Neuron (in vitro differentiated cells): Measurements from ENCODE around the gene MASP1.
"Not testable (repeated sequence)": the region's sequence is repeated elsewhere in the genome, so short reads cannot be mapped to it uniquely, and the experiment has no call there.

ENCODE experiments used
- H2AFZ ChIP-seq: one replicate; pipeline ENCODE4 v1.6.1; 2013; ENCODE audit warnings: low read depth, mild to moderate bottlenecking, inconsistent platforms, low read length, moderate library complexity
- H3K27me3 ChIP-seq: one replicate; pipeline ENCODE4 v1.6.1; 2013; ENCODE audit warnings: low read length; ENCODE audit not compliant: insufficient read depth
- H3K36me3 ChIP-seq: one replicate; pipeline ENCODE4 v1.6.1; 2013; ENCODE audit warnings: low read length; ENCODE audit not compliant: insufficient read depth
- H3K4me1 ChIP-seq: one replicate; pipeline ENCODE4 v1.6.1; 2013; ENCODE audit warnings: low read length; ENCODE audit not compliant: insufficient read depth
- H3K4me3 ChIP-seq: 2 replicates; pipeline ENCODE4 v1.5.1; 2013; ENCODE audit warnings: mild to moderate bottlenecking, low read length, moderate library complexity
- H3K9me3 ChIP-seq: one replicate; pipeline ENCODE4 v1.6.1; 2013; ENCODE audit warnings: low read length

The MASP1 gene

DNA sequence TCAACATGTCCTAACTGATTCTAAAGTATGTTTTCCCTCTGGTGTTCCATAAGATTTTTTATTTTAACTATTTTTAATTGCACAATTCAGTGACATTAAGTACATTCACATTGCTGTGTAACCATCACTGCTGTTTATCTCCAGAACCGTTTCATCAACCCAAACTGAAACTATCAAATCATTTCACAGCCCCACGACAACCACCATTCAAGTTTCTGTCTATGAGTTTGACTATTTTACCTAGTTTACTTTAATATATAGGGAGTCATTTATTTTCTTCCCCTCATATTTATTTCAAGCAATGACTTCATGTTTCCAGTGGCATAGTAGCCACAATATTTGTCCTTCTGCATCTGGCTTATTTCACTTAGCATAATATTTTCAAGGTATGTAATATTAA, 85.9 kb downstream of the MASP1 start:
- no peak overlapping the region for H3K4me3 ChIP-seq
- no peaks in the 10 kb centered on the region for H3K4me1 ChIP-seq
- no peaks in the 10 kb centered on the region for H3K9me3 ChIP-seq
- no peak overlapping the region for H2AFZ ChIP-seq
- H3K36me3 ChIP-seq: no peaks in the 10 kb centered on the region
- peaks cover 4% of the 10 kb centered on the region for H3K27me3 ChIP-seq

- H2AFZ ChIP-seq, H3K36me3 ChIP-seq, H3K4me1 ChIP-seq, H3K9me3 ChIP-seq, H3K4me3 ChIP-seq, H3K27me3 ChIP-seq: not testable (repeated sequence)
These were observed 92.0 kb downstream of the MASP1 start for GRCh38 chr3:187199463-187200050.

- Histone ChIP-seq H2AFZ (no peak overlapping the region), H3K27me3 (no peaks in the 10 kb centered on the region), H3K4me3 (no peak overlapping the region), H3K9me3 (no peaks in the 10 kb centered on the region), H3K4me1 (no peaks in the 10 kb centered on the region), H3K36me3 (no peaks in the 10 kb centered on the region)
These were observed 93.0 kb downstream of the MASP1 start for GRCh38 chr3:187198490-187198889.

GRCh38 chr3:187197335-187197649, 94.2 kb downstream of the MASP1 start, which contains the start of gene RTP1:
Gene RTP1 (plus strand): TSS chr3:187197486. CDS start chr3:187197516, 30 bp downstream.
- no peaks in the 10 kb centered on the region for H3K36me3 ChIP-seq

DNA sequence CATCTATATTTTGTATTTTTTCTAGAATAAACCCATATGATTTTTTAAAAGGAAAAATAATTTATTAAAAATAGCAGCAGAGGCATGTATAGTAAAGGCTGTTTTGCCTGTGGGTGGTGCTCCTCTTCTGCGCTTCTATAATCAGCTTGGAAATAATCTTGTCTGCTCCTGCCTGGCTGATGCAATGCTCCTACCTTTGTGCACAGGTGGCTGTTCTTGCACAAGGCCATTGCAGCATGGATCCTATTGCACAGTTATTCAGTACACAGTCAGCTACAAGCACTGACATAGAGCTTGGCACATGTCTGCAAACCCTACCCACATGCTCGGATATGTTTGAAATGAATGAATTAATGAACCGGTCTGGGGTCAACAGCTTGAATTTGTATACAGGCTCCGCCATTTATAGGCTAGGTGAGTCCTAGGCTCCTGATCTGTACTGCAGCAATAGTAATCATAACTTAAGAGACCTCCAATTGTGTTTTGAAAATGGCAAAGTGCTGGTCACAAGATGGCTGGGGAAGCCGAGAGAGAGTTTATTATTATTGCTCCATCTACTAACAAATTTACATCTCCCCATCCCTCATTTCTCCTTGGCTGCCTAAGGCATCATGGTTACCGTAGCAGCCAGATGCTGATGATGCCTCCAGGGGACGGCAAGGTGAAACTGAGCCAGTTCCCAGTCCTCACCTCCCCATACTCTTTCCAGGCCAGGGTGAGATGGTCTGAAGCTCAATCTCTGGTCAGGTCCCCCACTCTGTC, 94.8 kb downstream of the MASP1 start:
- Histone ChIP-seq H3K4me3 (no peak overlapping the region), H3K36me3 (no peaks in the 10 kb centered on the region), H3K9me3 (no peaks in the 10 kb centered on the region)

More at GRCh38 chr3:187197335-187197649, 94.2 kb downstream of the MASP1 start, which contains the start of gene RTP1:
- Histone ChIP-seq H3K4me3 (no peak within 1 kb of the TSS), H3K4me1 (no peaks in the 10 kb centered on the region), H3K27me3 (no peaks in the 10 kb centered on the region), H3K9me3 (no peaks in the 10 kb centered on the region), H2AFZ (no peak within 1 kb of the TSS)

DNA sequence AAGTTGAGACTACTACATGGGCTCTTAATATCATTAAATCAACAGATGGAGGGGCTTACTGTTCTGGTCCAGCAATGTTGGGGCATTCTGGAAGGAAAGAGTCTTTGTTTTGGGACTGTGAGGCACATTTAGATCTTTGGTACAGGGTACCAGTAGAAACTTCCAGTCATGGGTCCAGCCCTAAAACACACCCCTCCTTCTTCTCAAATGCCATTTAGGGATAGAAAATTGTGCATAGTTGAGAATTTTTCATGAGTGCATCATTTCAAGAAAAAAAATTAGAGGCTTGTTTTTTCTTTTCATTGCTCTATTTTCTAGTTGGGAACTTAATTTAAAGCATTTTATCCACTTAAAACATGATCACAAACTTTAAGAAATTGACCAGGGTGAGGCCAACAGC, 98.4 kb downstream of the MASP1 start:
- H3K9me3 ChIP-seq: no peaks in the 10 kb centered on the region
- no peaks in the 10 kb centered on the region for H3K4me1 ChIP-seq
- no peak overlapping the region for H3K4me3 ChIP-seq
- H2AFZ ChIP-seq: no peak overlapping the region
- no peaks in the 10 kb centered on the region for H3K27me3 ChIP-seq
- no peaks in the 10 kb centered on the region for H3K36me3 ChIP-seq

More for the DNA sequence above, 94.8 kb downstream of the MASP1 start:
- no peaks in the 10 kb centered on the region for H3K4me1 ChIP-seq
- H3K27me3 ChIP-seq: no peaks in the 10 kb centered on the region
- no peak overlapping the region for H2AFZ ChIP-seq

GRCh38 chr3:187191271-187191670, 100.3 kb downstream of the MASP1 start:
- Histone ChIP-seq H2AFZ (no peak overlapping the region), H3K4me3 (no peak overlapping the region), H3K27me3 (no peaks in the 10 kb centered on the region), H3K9me3 (no peaks in the 10 kb centered on the region), H3K4me1 (no peaks in the 10 kb centered on the region), H3K36me3 (no peaks in the 10 kb centered on the region)

- Histone ChIP-seq H3K27me3 (no peaks in the 10 kb centered on the region), H3K4me3 (no peak overlapping the region), H2AFZ (no peak overlapping the region), H3K36me3 (no peaks in the 10 kb centered on the region), H3K4me1 (peaks cover 2% of the 10 kb centered on the region), H3K9me3 (no peaks in the 10 kb centered on the region)
These were observed 102.6 kb downstream of the MASP1 start for GRCh38 chr3:187188931-187189330.

GRCh38 chr3:187186801-187187421, 104.6 kb downstream of the MASP1 start:
- no peaks in the 10 kb centered on the region for H3K9me3 ChIP-seq
- H3K36me3 ChIP-seq: no peaks in the 10 kb centered on the region
- H3K4me1 ChIP-seq: peaks cover 14% of the 10 kb centered on the region
- no peaks in the 10 kb centered on the region for H3K27me3 ChIP-seq
- H3K4me3 ChIP-seq: no peak overlapping the region
- no peak overlapping the region for H2AFZ ChIP-seq

DNA sequence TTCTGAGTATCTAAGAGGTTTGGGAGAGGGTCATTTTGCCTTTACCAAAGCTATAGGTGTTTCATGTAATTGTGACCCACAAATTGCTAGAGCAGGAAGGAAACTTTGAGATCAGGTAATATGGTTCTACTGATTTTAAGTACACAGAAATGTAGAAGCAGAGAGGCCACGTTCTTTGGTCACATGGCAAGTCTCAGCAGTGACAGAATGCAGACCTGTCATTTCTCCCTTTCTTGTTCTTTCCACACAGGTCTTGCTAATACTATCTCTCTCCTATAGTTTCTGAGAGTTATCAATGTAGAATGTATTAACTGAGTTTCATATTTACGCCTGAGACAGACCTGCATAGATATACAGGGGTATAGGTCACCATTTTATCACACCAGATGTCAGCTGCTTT, 105.2 kb downstream of the MASP1 start:
- Histone ChIP-seq H3K4me1 (peaks cover 14% of the 10 kb centered on the region), H3K4me3 (no peak overlapping the region), H3K9me3 (no peaks in the 10 kb centered on the region), H3K27me3 (no peaks in the 10 kb centered on the region), H3K36me3 (no peaks in the 10 kb centered on the region), H2AFZ (no peak overlapping the region)

DNA sequence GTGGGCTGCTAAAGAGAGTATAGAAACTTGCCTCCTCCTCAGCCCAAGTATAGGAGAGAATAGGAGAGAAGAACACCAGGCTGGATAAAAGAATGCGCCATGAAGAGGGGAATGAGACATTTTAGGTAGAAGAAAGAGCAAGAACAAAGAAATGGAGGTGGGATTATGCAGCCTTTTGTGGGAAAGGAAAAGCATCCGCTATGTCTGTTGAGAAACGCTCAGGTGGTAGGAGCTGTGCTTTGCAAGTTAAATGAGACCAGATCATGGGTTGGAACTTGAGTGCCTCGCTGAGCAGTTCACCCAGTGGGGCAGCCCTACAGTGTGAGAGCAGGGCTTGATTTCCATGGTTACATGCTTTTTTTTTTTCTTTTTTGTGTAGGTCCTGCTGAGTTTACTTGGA, 105.8 kb downstream of the MASP1 start:
- Histone ChIP-seq H2AFZ (no peak overlapping the region), H3K9me3 (no peaks in the 10 kb centered on the region)

More for the DNA sequence above, 105.8 kb downstream of the MASP1 start:
- no peaks in the 10 kb centered on the region for H3K36me3 ChIP-seq
- H3K4me1 ChIP-seq: peaks cover 14% of the 10 kb centered on the region
- no peaks in the 10 kb centered on the region for H3K27me3 ChIP-seq
- H3K4me3 ChIP-seq: no peak overlapping the region
